GM12878 (cell line): ENCODE measurements around the gene HINT3. TPM values are rescaled to one million over a fixed set of nuclear protein-coding genes. Genes with fewer than 3 reads are reported as not detected.

Experiments used
- ASH2L ChIP-seq: fragments of 300-600, 200-600 bp; sonication (generic); IDR thresholded peaks from 2 replicates; pipeline ENCODE4 v1.6.1; 2017; ENCODE audit warnings: low read depth, mild to moderate bottlenecking, borderline replicate concordance
- ATF3 ChIP-seq: IDR thresholded peaks from 2 replicates; pipeline ENCODE4 v1.6.1; 2011; ENCODE audit warnings: low read depth, mild to moderate bottlenecking, low read length, moderate library complexity, borderline replicate concordance; ENCODE audit errors: extremely low read depth
- ATF7 ChIP-seq: fragments of 450-650 bp; IDR thresholded peaks from 2 replicates; pipeline ENCODE4 v1.6.1; 2016; ENCODE audit warnings: low read depth, mild to moderate bottlenecking
- BMI1 ChIP-seq: fragments of 450-650 bp; IDR thresholded peaks from 2 replicates; pipeline ENCODE4 v1.6.1; 2016; ENCODE audit warnings: mild to moderate bottlenecking, moderate library complexity, borderline replicate concordance
- CHD4 ChIP-seq: fragments of 200-600 bp; sonication (generic); IDR thresholded peaks from 2 replicates; pipeline ENCODE4 v1.6.1; 2016; ENCODE audit warnings: mild to moderate bottlenecking
- E2F4 ChIP-seq: IDR thresholded peaks from 2 replicates; pipeline ENCODE4 v1.6.1; 2012; ENCODE audit warnings: low read depth, low read length, improper control_type of control experiment
- ELK1 ChIP-seq: IDR thresholded peaks from 2 replicates; pipeline ENCODE4 v1.6.1; 2012; ENCODE audit warnings: low read depth, low read length, improper control_type of control experiment
- ETV6 ChIP-seq, 2 experiments: fragments of 450-650 bp in 1 of 2; IDR thresholded peaks in 1 of 2; conservative IDR thresholded peaks in 1 of 2; 2 replicates each; pipeline ENCODE4 v1.6.1; 2014; ENCODE audit warnings: antibody characterized with exemption in 1 of 2, borderline replicate concordance in 1 of 2, low read depth in 1 of 2, mild to moderate bottlenecking in 1 of 2, moderate library complexity in 1 of 2
- FOXK2 ChIP-seq: fragments of 450-650 bp; IDR thresholded peaks from 2 replicates; pipeline ENCODE4 v1.6.1; 2017; ENCODE audit warnings: mild to moderate bottlenecking, moderate library complexity
- MAX ChIP-seq: IDR thresholded peaks from 2 replicates; pipeline ENCODE4 v1.6.1; 2012; ENCODE audit warnings: low read depth, low read length, improper control_type of control experiment
- MTA3 ChIP-seq: IDR thresholded peaks from 2 replicates; pipeline ENCODE4 v1.6.1; 2012; ENCODE audit warnings: low read length, inconsistent platforms, borderline replicate concordance
- MXI1 ChIP-seq: fragments of 150-350 bp; IDR thresholded peaks from 2 replicates; pipeline ENCODE4 v1.6.1; 2011; ENCODE audit warnings: low read depth, mild to moderate bottlenecking, inconsistent platforms, low read length, improper control_type of control experiment
- MYB ChIP-seq: fragments of 150-350 bp; IDR thresholded peaks from 2 replicates; pipeline ENCODE4 v1.6.1; 2014; ENCODE audit warnings: mild to moderate bottlenecking, low read depth, low read length, borderline replicate concordance
- NFYB ChIP-seq: IDR thresholded peaks from 2 replicates; pipeline ENCODE4 v1.6.1; 2011; ENCODE audit warnings: low read depth, mild to moderate bottlenecking, low read length, improper control_type of control experiment, moderate library complexity; ENCODE audit not compliant: insufficient read depth
- NRF1 ChIP-seq: conservative IDR thresholded peaks from 2 replicates; pipeline ENCODE4 v1.6.1; 2011; ENCODE audit warnings: mild to moderate bottlenecking, low read depth, low read length, improper control_type of control experiment
- PKNOX1 ChIP-seq: fragments of 450-650 bp; IDR thresholded peaks from 2 replicates; pipeline ENCODE4 v1.6.1; 2016; ENCODE audit warnings: mild to moderate bottlenecking
- RAD21 ChIP-seq: IDR thresholded peaks from 2 replicates; pipeline ENCODE4 v1.6.1; 2011; ENCODE audit warnings: mild to moderate bottlenecking, low read depth, low read length, moderate library complexity; ENCODE audit not compliant: insufficient read depth
- RAD51 ChIP-seq: fragments of 450-650 bp; IDR thresholded peaks from 2 replicates; pipeline ENCODE4 v1.6.1; 2016; ENCODE audit warnings: moderate library complexity, mild to moderate bottlenecking, inconsistent platforms
- RCOR1 ChIP-seq: conservative IDR thresholded peaks from 2 replicates; pipeline ENCODE4 v1.6.1; 2012; ENCODE audit warnings: low read depth, low read length, improper control_type of control experiment
- SPI1 ChIP-seq: IDR thresholded peaks from 2 replicates; pipeline ENCODE4 v1.6.1; 2011; ENCODE audit warnings: low read depth, mild to moderate bottlenecking, low read length, moderate library complexity, borderline replicate concordance; ENCODE audit not compliant: insufficient read depth
- STAT1 ChIP-seq: fragments of 450-650 bp; conservative IDR thresholded peaks from 2 replicates; pipeline ENCODE4 v1.6.1; 2014; ENCODE audit warnings: antibody characterized with exemption, mild to moderate bottlenecking
- TBL1XR1 ChIP-seq: IDR thresholded peaks from 2 replicates; pipeline ENCODE4 v1.6.1; 2012; ENCODE audit warnings: low read depth, low read length, improper control_type of control experiment
- TCF7 ChIP-seq: IDR thresholded peaks from 2 replicates; pipeline ENCODE4 v1.6.1; 2014; ENCODE audit warnings: antibody characterized with exemption, borderline replicate concordance
- YBX1 ChIP-seq: fragments of 450-650 bp; IDR thresholded peaks from 2 replicates; pipeline ENCODE4 v1.6.1; 2016; ENCODE audit warnings: antibody characterized with exemption
- ZBED1 ChIP-seq: IDR thresholded peaks from 2 replicates; pipeline ENCODE4 v1.6.1; 2016; ENCODE audit warnings: borderline replicate concordance
- ZNF217 ChIP-seq: fragments of 450-650 bp; IDR thresholded peaks from 2 replicates; pipeline ENCODE4 v1.6.1; 2017; ENCODE audit warnings: antibody characterized with exemption, mild to moderate bottlenecking
- polyA plus RNA-seq, 11 experiments: library from polyadenylated mRNA; depleted of rRNA in 4 of 11; unstranded in 6 of 11; stranded (reverse) in 5 of 11; fragments of >200 nt; fragmentation: Nextera tagmentation in 4 of 11; fragmentation: Illumina TruSeq in 1 of 11; extraction: Ambion mirVana in 4 of 11; extraction: Trizol in 1 of 11; gene quantifications; 1 replicate in 1 of 11; 2 replicates in 10 of 11; pipeline versions ENCODE4 v1.2.1 to v1.2.3, GENCODE V29; 2011 to 2016; ENCODE audit warnings: inconsistent platforms in 2 of 11, missing spikeins in 2 of 11, low read depth in 1 of 11
- total RNA-seq, 4 experiments: library from RNA; depleted of rRNA in 3 of 4; stranded (reverse); fragments of >200 nt in 3 of 4; fragmentation: Illumina TruSeq in 1 of 4; extraction: Trizol in 1 of 4; gene quantifications; 2 replicates each; pipeline versions ENCODE4 v1.2.1 to v1.2.3, GENCODE V29; 2013 to 2021

Gene HINT3
- total and polyA plus RNA-seq, 10 of the 15 experiments (the other 5 are each of a cell fraction or from before 2014, with no cell fraction given): 0.72 to 9.1 (median 5.4) TPM

GRCh38 chr6:125956506-125957390, at the start of gene HINT3 (continued):
- TF ChIP-seq ETV6 (conservative IDR thresholded peaks at IDR 0.05 in 1 of 2, IDR thresholded peaks at IDR 0.05 in 1 of 2; ENCODE audit: borderline replicate concordance in 1 of 2, low read depth in 1 of 2) (peak in 1 of 2 experiments; percentile 23; a peak in 1 of 4 replicates), RAD51 (no peak), RAD21 (peak; percentile 76), TBL1XR1 (no peak), ZBED1 (no peak), MTA3 (no peak), SPI1 (0 out of 2 replicates have a peak, but pooled peaks have one; percentile 24), ATF7 (peak; percentile 92), NFYB (no peak), E2F4 (peak; percentile 86), MXI1 (peak; percentile 47; the same call in 1 of the 2 replicates), ASH2L (no peak), CHD4 (no peak), ATF3 (0 out of 2 replicates have a peak, but pooled peaks have one; percentile 49), MYB (no peak), ZNF217 (0 out of 2 replicates have a peak, but pooled peaks have one; percentile 59), TCF7 (peak; percentile 97), STAT1 (no peak; the same call in 1 of the 2 replicates), NRF1 (no peak), BMI1 (no peak), PKNOX1 (peak; percentile 63), YBX1 (no peak), ELK1 (peak; percentile 11; the same call in 1 of the 2 replicates), MAX (no peak; the same call in 1 of the 2 replicates), RCOR1 (0 out of 2 replicates have a peak, but pooled peaks have one; percentile 4), FOXK2 (no peak)
